HG02981 (cell line): Measurements from ENCODE around the gene DKK2.

ENCODE experiments used
- ATAC-seq: cut with Tn5 transposase; IDR thresholded peaks from one replicate; pipeline ENCODE4 v1.9.1; 2021; ENCODE audit warnings: mild to moderate bottlenecking, moderate library complexity; ENCODE audit not compliant: unreplicated experiment

The DKK2 gene

GRCh38 chr4:107017443-107018343, 18.4 kb downstream of the DKK2 start:
- no peak for ATAC-seq

GRCh38 chr4:107011312-107011711, 24.8 kb downstream of the DKK2 start:
- ATAC-seq: no peak

GRCh38 chr4:107009196-107009968, 26.7 kb downstream of the DKK2 start:
- ATAC-seq: no peak

GRCh38 chr4:107008115-107008514, 28.0 kb downstream of the DKK2 start:
- ATAC-seq: no peak

GRCh38 chr4:107006218-107006617, 29.9 kb downstream of the DKK2 start:
- ATAC-seq: peak; percentile 67

- no peak for ATAC-seq
These were observed 39.6 kb downstream of the DKK2 start for GRCh38 chr4:106996490-106996889.

GRCh38 chr4:106993827-106994226, 42.3 kb downstream of the DKK2 start:
- ATAC-seq: no peak

- ATAC-seq: no peak
These were observed 48.8 kb downstream of the DKK2 start for GRCh38 chr4:106987311-106987710.

GRCh38 chr4:106986486-106986885, 49.6 kb downstream of the DKK2 start:
- ATAC-seq: no peak

- no peak for ATAC-seq
These were observed 50.3 kb downstream of the DKK2 start for GRCh38 chr4:106985830-106986229.

GRCh38 chr4:106982711-106983211, 53.4 kb downstream of the DKK2 start:
- no peak for ATAC-seq

- no peak for ATAC-seq
These were observed 54.7 kb downstream of the DKK2 start for GRCh38 chr4:106981431-106981830.

GRCh38 chr4:106979476-106979875, 56.6 kb downstream of the DKK2 start:
- ATAC-seq: no peak

- ATAC-seq: no peak
These were observed 57.9 kb downstream of the DKK2 start for GRCh38 chr4:106978046-106978774.

- ATAC-seq: no peak
These were observed 64.5 kb downstream of the DKK2 start for GRCh38 chr4:106971636-106972035.

- ATAC-seq: no peak
These were observed 68.2 kb downstream of the DKK2 start for GRCh38 chr4:106967892-106968291.

- ATAC-seq: no peak
These were observed 82.9 kb downstream of the DKK2 start for GRCh38 chr4:106953036-106953705.

- ATAC-seq: no peak
These were observed 84.2 kb downstream of the DKK2 start for GRCh38 chr4:106951891-106952290.

GRCh38 chr4:106941841-106942240, 94.3 kb downstream of the DKK2 start:
- ATAC-seq: no peak

GRCh38 chr4:106930522-106930921, 105.6 kb downstream of the DKK2 start:
- ATAC-seq: no peak

GRCh38 chr4:106929248-106929647, 106.9 kb downstream of the DKK2 start:
- no peak for ATAC-seq
